Raji (cell line): ENCODE results near the gene TPM2.

Experiments used
- POLR2A ChIP-seq: IDR thresholded peaks from 2 replicates; pipeline ENCODE4 v1.6.1; 2011; ENCODE audit warnings: low read depth, low read length, control low read depth; ENCODE audit not compliant: insufficient read depth

The TPM2 gene

GRCh38 chr9:35643046-35643445 is 46.7 kb downstream of the TPM2 start:
- no peak for TF ChIP-seq POLR2A

- no peak for TF ChIP-seq POLR2A
These were observed 50.1 kb downstream of the TPM2 start for GRCh38 chr9:35639631-35640030.

- TF ChIP-seq POLR2A: no peak
These were observed 53.4 kb downstream of the TPM2 start for GRCh38 chr9:35636135-35636876.

- no peak for TF ChIP-seq POLR2A
These were observed 54.0 kb downstream of the TPM2 start for GRCh38 chr9:35635730-35636129.
